Measurements from ENCODE around the gene CRLF2. TPM values are rescaled to one million over a fixed set of nuclear protein-coding genes. Genes with fewer than 3 reads are reported as not detected.
"Not testable (repeated sequence)": the region's sequence is repeated elsewhere in the genome, so short reads cannot be mapped to it uniquely, and the experiment has no call there.

The CRLF2 gene
- total RNA-seq, 2 donors from 2014 or later, result 0.22 to 1.4 TPM

DNA sequence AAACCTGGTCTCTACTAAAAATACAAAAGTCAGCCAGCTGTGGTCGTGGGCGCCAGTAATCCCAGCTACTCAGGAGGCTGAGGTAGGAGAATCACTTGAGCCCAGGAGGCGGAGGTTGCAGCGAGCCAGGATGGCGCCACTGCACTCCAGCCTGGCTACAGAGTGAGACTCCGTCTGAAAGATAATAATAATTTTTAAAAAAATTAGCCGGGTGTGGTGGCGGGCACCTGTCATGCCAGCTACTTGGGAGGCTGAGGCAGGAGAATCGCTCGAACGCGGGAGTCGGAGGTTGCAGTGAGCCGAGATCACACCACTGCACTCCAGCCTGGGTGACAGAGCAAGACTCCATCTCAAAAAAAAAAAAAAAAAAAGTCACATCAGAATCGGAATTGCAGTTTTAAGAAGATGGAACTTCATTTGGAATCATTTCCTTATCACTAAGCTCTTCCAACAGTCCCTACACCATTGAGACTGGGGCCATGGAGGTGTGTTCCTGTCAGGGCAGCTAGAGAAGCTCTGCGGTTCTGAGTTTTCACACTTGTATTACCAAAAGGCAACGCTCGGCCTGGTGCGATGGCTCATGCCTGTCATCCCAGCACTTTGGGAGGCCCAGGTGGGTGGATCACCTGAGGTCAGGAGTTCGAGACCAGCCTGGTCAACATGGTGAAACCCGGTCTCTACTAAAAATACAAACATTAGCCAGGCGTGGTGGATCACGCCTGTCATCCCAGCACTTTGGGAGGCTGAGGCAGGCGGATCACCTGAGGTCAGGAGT lies 55.6 kb downstream of the CRLF2 start:
- H3K4me3 Mint-ChIP-seq; ATAC-seq (replicated peaks in 1 of 2); H3K27ac Mint-ChIP-seq; H3K27me3 Mint-ChIP-seq (ENCODE audit: low read depth); H3K9me3 Mint-ChIP-seq; DNase-seq; H3K4me1 Mint-ChIP-seq (ENCODE audit: low read depth): not testable (repeated sequence)
- H3K36me3 Mint-ChIP-seq (ENCODE audit: insufficient read depth in 2 of 2), result peaks cover 0 to 13% of the 10 kb centered on the region in 2 donors

DNA sequence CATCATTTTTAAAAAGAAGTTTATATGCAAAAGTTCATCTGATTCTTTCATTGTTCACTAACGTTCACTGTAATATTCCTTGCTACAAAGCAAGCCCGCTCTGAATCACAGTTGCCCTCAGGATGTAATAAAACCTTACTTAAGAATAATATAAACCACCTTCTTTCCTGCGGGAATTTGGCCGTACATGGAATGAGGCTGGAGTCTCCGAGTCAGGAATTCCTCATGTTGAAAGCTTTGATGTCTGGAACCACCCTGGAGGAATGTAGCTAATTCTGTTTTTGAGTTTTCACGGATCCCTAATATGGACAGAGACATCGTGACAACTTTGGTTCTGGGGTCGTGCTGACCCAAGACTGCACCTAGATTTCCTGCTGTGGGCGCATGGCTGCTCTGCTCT lies 58.5 kb downstream of the CRLF2 start:
- Mint-ChIP-seq H3K27ac (no peak overlapping the region), H3K27me3 (ENCODE audit: low read depth) (no peaks in the 10 kb centered on the region), H3K4me1 (ENCODE audit: low read depth) (no peaks in the 10 kb centered on the region), H3K9me3 (no peaks in the 10 kb centered on the region), H3K4me3 (no peak overlapping the region), H3K36me3 (ENCODE audit: insufficient read depth in 2 of 2) (no peaks in the 10 kb centered on the region)
- DNase-seq (no peak), ATAC-seq (replicated peaks in 1 of 2) (no peak)

DNA sequence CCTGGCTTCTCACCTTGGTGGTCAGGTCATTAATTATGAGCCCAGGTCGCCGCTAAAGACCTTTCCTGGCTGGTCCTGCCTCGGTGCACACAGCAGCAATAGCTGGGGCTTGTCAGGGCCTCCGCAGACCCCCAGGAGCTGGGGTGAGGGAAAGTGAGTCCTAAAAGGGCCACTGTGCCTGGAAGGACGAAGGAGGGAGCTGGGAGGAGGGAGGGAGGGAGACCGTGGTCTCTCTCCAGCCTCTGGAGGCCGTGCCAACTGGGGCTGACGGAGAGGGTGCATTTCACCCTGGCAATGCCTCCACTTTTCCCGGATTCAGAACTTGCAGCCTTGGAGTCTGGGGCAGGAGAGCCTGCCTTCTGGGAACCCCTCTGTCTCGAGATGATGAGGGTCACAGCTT lies 60.4 kb downstream of the CRLF2 start:
- Mint-ChIP-seq H3K36me3 (ENCODE audit: insufficient read depth in 2 of 2) (no peaks in the 10 kb centered on the region), H3K9me3 (no peaks in the 10 kb centered on the region), H3K4me1 (ENCODE audit: low read depth) (no peaks in the 10 kb centered on the region), H3K27me3 (ENCODE audit: low read depth) (no peaks in the 10 kb centered on the region), H3K4me3 (no peak overlapping the region), H3K27ac (no peak overlapping the region)
- DNase-seq, result no peak
- ATAC-seq (replicated peaks in 1 of 2), result no peak

DNA sequence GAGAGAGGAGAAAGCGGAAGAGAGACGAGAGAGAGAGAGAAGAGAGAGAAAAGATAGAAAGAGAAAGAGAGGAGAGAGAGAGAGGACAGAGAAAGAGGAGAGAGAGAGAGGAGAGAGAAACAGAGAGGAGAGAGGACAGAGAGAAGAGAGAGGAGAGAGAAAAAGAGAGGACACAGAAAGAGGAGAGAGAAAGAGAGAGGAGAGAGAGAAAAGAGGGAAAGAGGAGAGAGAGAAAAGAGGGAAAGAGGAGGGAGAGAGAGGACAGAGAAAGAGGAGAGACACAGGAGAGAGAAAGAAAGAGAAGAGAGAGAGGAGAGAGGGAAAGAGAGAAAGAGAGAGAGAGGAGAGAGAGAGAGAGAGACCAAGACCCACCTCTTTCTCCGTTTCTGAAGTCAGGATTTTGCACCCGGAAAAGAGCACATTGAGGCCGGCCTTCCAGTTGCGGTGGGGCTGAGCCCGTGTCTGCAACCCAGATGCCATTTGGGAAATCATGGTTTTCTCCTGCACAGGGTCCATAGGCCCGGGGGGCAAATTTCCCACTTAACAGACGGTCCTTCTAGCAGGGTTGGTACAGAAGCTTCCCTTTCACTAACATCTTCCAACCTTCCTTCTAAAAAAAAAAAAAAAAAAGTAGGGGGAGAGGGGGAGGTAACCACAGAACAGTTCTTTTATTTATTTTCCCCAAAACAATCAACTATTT lies 60.9 kb downstream of the CRLF2 start:
- no peaks in the 10 kb centered on the region for H3K27me3 Mint-ChIP-seq (ENCODE audit: low read depth)
- no peak overlapping the region for H3K27ac Mint-ChIP-seq
- ATAC-seq (replicated peaks in 1 of 2), result no peak
- H3K4me3 Mint-ChIP-seq, result no peak overlapping the region
- DNase-seq, result no peak
- no peaks in the 10 kb centered on the region for H3K9me3 Mint-ChIP-seq
- no peaks in the 10 kb centered on the region for H3K36me3 Mint-ChIP-seq (ENCODE audit: insufficient read depth in 2 of 2)
- H3K4me1 Mint-ChIP-seq (ENCODE audit: low read depth), result no peaks in the 10 kb centered on the region

DNA sequence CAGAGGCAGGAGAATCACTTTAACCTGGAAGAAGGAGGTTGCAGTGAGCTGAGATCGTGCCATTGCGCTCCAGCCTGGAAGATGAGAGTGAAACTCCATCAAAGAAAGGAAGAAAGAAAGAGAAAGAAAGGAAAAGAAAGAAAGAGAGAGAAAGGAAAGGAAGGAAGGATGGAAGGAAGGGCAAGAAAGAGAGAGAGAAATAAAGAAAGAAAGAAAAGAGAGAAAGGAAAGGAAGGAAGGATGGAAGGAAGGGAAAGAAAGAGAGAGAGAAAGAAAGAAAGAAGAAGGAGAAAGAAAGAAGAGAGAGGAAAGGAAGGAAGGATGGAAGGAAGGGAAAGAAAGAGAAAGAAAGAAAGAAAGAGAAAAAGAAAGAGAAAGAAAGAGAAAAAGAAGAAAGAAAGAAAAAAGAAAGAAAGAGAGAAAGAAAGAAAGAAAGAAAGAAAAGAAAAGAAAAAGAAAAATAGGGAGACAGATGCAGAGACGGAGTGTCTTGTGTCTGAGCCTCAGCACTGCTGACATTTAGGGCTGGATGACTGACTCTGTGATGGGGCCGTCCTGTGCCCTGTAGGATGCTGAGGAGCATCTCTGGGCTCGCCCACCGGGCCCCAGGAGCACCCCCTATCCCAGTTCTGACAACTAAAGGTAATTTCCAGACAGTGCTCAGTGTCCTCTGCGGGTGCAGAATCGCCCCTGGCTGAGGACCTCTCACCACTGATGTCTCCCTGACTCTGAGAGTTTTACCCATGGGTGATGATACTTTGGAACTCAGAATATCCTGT lies 61.7 kb downstream of the CRLF2 start:
- no peak for DNase-seq
- peak overlapping the region; percentile 12 for H3K27ac Mint-ChIP-seq

DNA sequence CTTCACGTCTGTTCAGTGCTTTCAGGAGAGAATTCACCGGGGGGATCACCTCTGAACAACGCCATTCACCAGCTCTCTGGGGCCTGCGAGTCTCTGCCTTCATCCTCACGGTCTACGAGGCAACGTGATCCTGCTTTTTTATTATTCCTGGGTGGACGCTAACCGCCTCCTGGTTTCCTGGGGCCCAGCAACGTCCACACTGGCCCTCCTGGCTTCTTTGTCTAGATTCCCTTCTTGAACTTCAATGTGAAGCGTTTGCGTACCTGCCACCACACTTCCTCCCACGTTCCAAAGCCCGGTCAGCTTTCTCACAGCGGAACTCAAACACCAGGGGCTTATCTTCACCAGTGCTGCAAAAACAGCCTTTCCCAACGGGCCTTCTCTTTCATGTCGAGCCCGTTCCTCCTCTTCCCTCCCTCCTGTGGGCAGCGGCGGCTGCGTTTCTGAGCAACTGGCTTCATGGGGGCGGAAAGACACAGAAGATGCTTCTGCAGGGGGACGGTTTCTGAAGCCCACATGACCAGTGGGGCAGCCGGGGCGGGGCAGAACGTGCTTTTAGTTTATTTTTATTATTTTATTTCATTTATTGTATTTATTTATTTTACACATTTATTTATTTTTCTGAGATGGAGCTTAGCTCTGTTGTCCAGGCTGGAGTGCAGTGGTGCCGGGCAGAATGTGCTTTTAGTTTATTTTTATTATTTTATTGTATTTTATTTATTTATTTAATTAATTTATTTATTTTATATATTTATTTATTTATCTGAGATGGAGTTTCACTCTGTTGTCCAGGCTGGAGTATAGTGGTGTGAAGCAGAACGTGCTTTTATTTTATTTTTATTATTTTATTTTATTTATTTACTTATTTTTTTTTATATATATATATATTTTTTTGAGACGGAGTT lies 64.6 kb downstream of the CRLF2 start:
- no peaks in the 10 kb centered on the region for H3K4me1 Mint-ChIP-seq (ENCODE audit: low read depth)
- ATAC-seq (replicated peaks in 1 of 2), result no peak
- no peak for DNase-seq
- H3K9me3 Mint-ChIP-seq, result no peaks in the 10 kb centered on the region
- no peak overlapping the region for H3K27ac Mint-ChIP-seq
- H3K36me3 Mint-ChIP-seq (ENCODE audit: insufficient read depth in 2 of 2), result no peaks in the 10 kb centered on the region
- no peaks in the 10 kb centered on the region for H3K27me3 Mint-ChIP-seq (ENCODE audit: low read depth)
- no peak overlapping the region for H3K4me3 Mint-ChIP-seq

More for the DNA sequence above, 61.7 kb downstream of the CRLF2 start:
- no peak overlapping the region for H3K4me3 Mint-ChIP-seq
- no peaks in the 10 kb centered on the region for H3K4me1 Mint-ChIP-seq (ENCODE audit: low read depth)
- no peaks in the 10 kb centered on the region for H3K27me3 Mint-ChIP-seq (ENCODE audit: low read depth)
- no peaks in the 10 kb centered on the region for H3K36me3 Mint-ChIP-seq (ENCODE audit: insufficient read depth in 2 of 2)
- no peaks in the 10 kb centered on the region for H3K9me3 Mint-ChIP-seq
- no peak for ATAC-seq (replicated peaks in 1 of 2)

DNA sequence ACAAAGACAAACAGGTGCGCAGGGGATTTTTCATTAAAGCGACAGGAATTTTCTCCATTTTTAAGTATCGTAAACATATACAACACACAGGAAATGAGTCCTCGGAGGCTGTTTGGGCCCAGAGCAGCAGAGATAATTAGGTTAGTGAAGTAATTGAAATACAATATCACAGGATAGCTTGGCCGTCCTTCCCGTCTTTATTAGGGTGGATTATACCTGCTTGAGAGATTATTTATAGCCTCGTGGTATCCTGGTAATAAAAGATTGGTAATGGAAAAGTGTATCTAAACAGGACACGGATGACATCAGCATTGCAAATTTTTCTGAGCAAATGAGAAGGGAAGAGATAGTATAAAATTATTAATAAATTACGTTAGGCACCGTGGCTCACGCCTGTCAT lies 68.2 kb downstream of the CRLF2 start:
- ATAC-seq (replicated peaks in 1 of 2), result no peak
- Mint-ChIP-seq H3K27ac (no peak overlapping the region), H3K4me1 (ENCODE audit: low read depth) (no peaks in the 10 kb centered on the region), H3K27me3 (ENCODE audit: low read depth) (no peaks in the 10 kb centered on the region), H3K4me3 (no peak overlapping the region), H3K36me3 (ENCODE audit: insufficient read depth in 2 of 2) (no peaks in the 10 kb centered on the region), H3K9me3 (no peaks in the 10 kb centered on the region)
- no peak for DNase-seq

Other genes starting within 250 kb of the CRLF2 start
- under 1 TPM; 0.41 to 0.69 TPM for gene CSF2RA, start 56.2 kb upstream of the CRLF2 start, total RNA-seq
- 1 to 10 TPM; 1.5 to 7.5 TPM for gene IL3RA, start 124.1 kb upstream of the CRLF2 start, total RNA-seq
- gene SLC25A6, start 179.5 kb upstream of the CRLF2 start, total RNA-seq, result 100 to 1,000 TPM; 402 to 411 TPM
- 100 to 1,000 TPM in 1 of 2 donors, 10 to 100 TPM in 1; 70.4 to 101 TPM for gene ASMTL, start 240.3 kb upstream of the CRLF2 start, total RNA-seq

All from activated T-cell treated with anti-CD3 and anti-CD28 coated beads, Interleukin-2, amount 50 U/mL, for 72 hours (primary cell).